ENCODE results near the gene LRP5.

- TF ChIP-seq POLR2A (IDR thresholded peaks at IDR 0.05) = no peak
- no peak for TF ChIP-seq CTCF (IDR thresholded peaks at IDR 0.05)
Measured at GRCh38 chr11:68480193-68480592, 167.8 kb downstream of the LRP5 start.
